CD4-positive, CD25-positive, alpha-beta regulatory T cell (primary cell): ENCODE results near the gene DMRTB1. TPM values are rescaled to one million over a fixed set of nuclear protein-coding genes. Genes with fewer than 3 reads are reported as not detected.
A peak's percentile ranks its signal among the peaks of the same experiment; 100 is the strongest.

Source experiments
- ATAC-seq, 2 donors: fragments of 150-1000 bp; cut with Tn5 transposase; one replicate each; pipeline ENCODE4 v1.10.0; 2021; ENCODE audit warnings: low read depth in 2 of 2, moderate number of reproducible peaks in 2 of 2, moderate library complexity in 1 of 2
- DNase-seq, 3 donors: peaks; one replicate each; pipeline versions ENCODE4 v3.0.0 to v3.0.0-alpha.2; 2012 to 2022; ENCODE audit warnings: mixed read lengths in 1 of 3
- H3K27ac ChIP-seq: one replicate; pipeline ENCODE4 v1.7.0; 2013; ENCODE audit warnings: mild to moderate bottlenecking, low read length; ENCODE audit not compliant: insufficient read depth, poor library complexity, severe bottlenecking
- H3K27me3 ChIP-seq: one replicate; pipeline ENCODE4 v1.7.0; 2013; ENCODE audit warnings: low read length; ENCODE audit not compliant: control insufficient read depth, insufficient read depth
- H3K36me3 ChIP-seq: one replicate; pipeline ENCODE4 v1.7.0; 2013; ENCODE audit warnings: mild to moderate bottlenecking, low read length, moderate library complexity; ENCODE audit not compliant: control insufficient read depth, insufficient read depth
- H3K4me1 ChIP-seq: 2 replicates; pipeline ENCODE4 v1.7.0; 2013; ENCODE audit warnings: mild to moderate bottlenecking, low read length; ENCODE audit not compliant: insufficient read depth, control insufficient read depth, poor library complexity, severe bottlenecking
- H3K4me3 ChIP-seq: one replicate; pipeline ENCODE4 v1.7.0; 2013; ENCODE audit warnings: low read depth, mild to moderate bottlenecking, low read length, moderate library complexity
- H3K9me3 ChIP-seq, 2 experiments: 1 replicate in 1 of 2; 2 replicates in 1 of 2; pipeline ENCODE4 v1.7.0; 2013; ENCODE audit warnings: low read length in 2 of 2, mild to moderate bottlenecking in 1 of 2, moderate library complexity in 1 of 2; ENCODE audit not compliant: control insufficient read depth in 2 of 2
- H3K27ac Mint-ChIP-seq, 3 donors: one replicate each; pipeline ENCODE4 v1.8.0; 2020 to 2022; ENCODE audit warnings: mild to moderate bottlenecking in 3 of 3, mixed read lengths in 3 of 3, moderate library complexity in 2 of 3
- H3K27me3 Mint-ChIP-seq: one replicate; pipeline ENCODE4 v1.8.0; 2022; ENCODE audit warnings: mild to moderate bottlenecking, mixed read lengths
- H3K36me3 Mint-ChIP-seq: one replicate; pipeline ENCODE4 v1.8.0; 2020; ENCODE audit warnings: mixed read lengths
- H3K4me1 Mint-ChIP-seq, 4 donors: one replicate each; pipeline ENCODE4 v1.8.0; 2020 to 2022; ENCODE audit warnings: mixed read lengths in 4 of 4, mild to moderate bottlenecking in 1 of 4
- H3K4me3 Mint-ChIP-seq, 4 donors: one replicate each; pipeline ENCODE4 v1.8.0; 2020 to 2022; ENCODE audit warnings: mild to moderate bottlenecking in 4 of 4, mixed read lengths in 4 of 4, moderate library complexity in 3 of 4
- H3K9me3 Mint-ChIP-seq, 7 donors: one replicate each; pipeline ENCODE4 v1.8.0; 2020 to 2022; ENCODE audit warnings: mixed read lengths in 7 of 7, mild to moderate bottlenecking in 3 of 7, moderate library complexity in 2 of 7
- polyA plus RNA-seq, 4 donors: library from polyadenylated mRNA; unstranded; fragments of 300-500 nt; fragmentation: Illumina TruSeq; gene quantifications; one replicate each; pipeline ENCODE4 v1.2.3, GENCODE V29; 2021
- total RNA-seq: library from RNA; stranded (reverse); gene quantifications from one replicate; pipeline ENCODE4 v1.2.3, GENCODE V29; 2022

DMRTB1 gene
- total and polyA plus RNA-seq, 5 donors from 2014 or later = not detected

GRCh38 chr1:53413175-53414001 lies 45.8 kb upstream of the DMRTB1 start:
- no peaks in the 10 kb centered on the region for H3K36me3 ChIP-seq
- H3K36me3 Mint-ChIP-seq = no peaks in the 10 kb centered on the region
- no peaks in the 10 kb centered on the region for H3K9me3 ChIP-seq
- H3K27me3 ChIP-seq = no peaks in the 10 kb centered on the region
- peaks cover 6 to 57% (median 45%) of the 10 kb centered on the region in 4 donors for H3K4me1 Mint-ChIP-seq
- H3K27ac ChIP-seq = peak overlapping the region; percentile 85
- DNase-seq = peak; percentile 30 to 90 (median 66)
- H3K4me3 Mint-ChIP-seq = peak overlapping the region; percentile 54 to 70 (median 62)
- H3K27ac Mint-ChIP-seq = peak overlapping the region; percentile 97 to 99 (median 97)
- no peaks in the 10 kb centered on the region for H3K9me3 Mint-ChIP-seq
- peaks cover 7% of the 10 kb centered on the region for H3K27me3 Mint-ChIP-seq
- ATAC-seq = peak; percentile 84 to 86
- peak overlapping the region; percentile 47 for H3K4me3 ChIP-seq
- H3K4me1 ChIP-seq = peaks cover 59% of the 10 kb centered on the region

GRCh38 chr1:53414632-53415031 lies 44.6 kb upstream of the DMRTB1 start:
- DNase-seq (no peak), ATAC-seq (no peak)
- Histone ChIP-seq H3K27me3 (peaks cover 3% of the 10 kb centered on the region), H3K4me3 (no peak overlapping the region), H3K36me3 (no peaks in the 10 kb centered on the region), H3K27ac (peak overlapping the region; percentile 85), H3K4me1 (peaks cover 50% of the 10 kb centered on the region), H3K9me3 (no peaks in the 10 kb centered on the region)
- no peaks in the 10 kb centered on the region for H3K9me3 Mint-ChIP-seq
- no peaks in the 10 kb centered on the region for H3K36me3 Mint-ChIP-seq
- H3K4me3 Mint-ChIP-seq = no peak overlapping the region
- H3K27ac Mint-ChIP-seq = peak overlapping the region; percentile 40 to 99 (median 97)
- peaks cover 13% of the 10 kb centered on the region for H3K27me3 Mint-ChIP-seq
- peaks cover 10 to 55% (median 43%) of the 10 kb centered on the region in 4 donors for H3K4me1 Mint-ChIP-seq

- H3K9me3 Mint-ChIP-seq = no peaks in the 10 kb centered on the region
Observed at GRCh38 chr1:53415432-53415831, 43.8 kb upstream of the DMRTB1 start.

GRCh38 chr1:53416269-53416813 lies 42.9 kb upstream of the DMRTB1 start:
- Mint-ChIP-seq H3K27ac (no peak overlapping the region), H3K4me3 (no peak overlapping the region), H3K4me1 (peaks cover 10 to 38% (median 29%) of the 10 kb centered on the region in 4 donors), H3K9me3 (peaks cover 0 to 6% (median 2%) of the 10 kb centered on the region in 7 donors), H3K36me3 (no peaks in the 10 kb centered on the region), H3K27me3 (peaks cover 28% of the 10 kb centered on the region)
- ATAC-seq = no peak
- peaks cover 33% of the 10 kb centered on the region for H3K4me1 ChIP-seq
- no peak overlapping the region for H3K4me3 ChIP-seq
- no peak overlapping the region for H3K27ac ChIP-seq
- no peaks in the 10 kb centered on the region for H3K36me3 ChIP-seq
- no peak for DNase-seq
- H3K27me3 ChIP-seq = peaks cover 5% of the 10 kb centered on the region
- H3K9me3 ChIP-seq = peaks cover 4 to 11% of the 10 kb centered on the region in 2 experiments

More at GRCh38 chr1:53415432-53415831, 43.8 kb upstream of the DMRTB1 start:
- Mint-ChIP-seq H3K36me3 (no peaks in the 10 kb centered on the region), H3K27ac (peak overlapping the region in 2 of 3 donors; percentile 32 to 97), H3K27me3 (peaks cover 21% of the 10 kb centered on the region), H3K4me1 (peaks cover 10 to 47% (median 37%) of the 10 kb centered on the region in 4 donors), H3K4me3 (no peak overlapping the region)
- H3K36me3 ChIP-seq = no peaks in the 10 kb centered on the region
- H3K9me3 ChIP-seq = peaks cover 0 to 2% of the 10 kb centered on the region in 2 experiments
- peaks cover 4% of the 10 kb centered on the region for H3K27me3 ChIP-seq
- peaks cover 42% of the 10 kb centered on the region for H3K4me1 ChIP-seq
- H3K4me3 ChIP-seq = no peak overlapping the region
- DNase-seq (no peak), ATAC-seq (no peak)
- no peak overlapping the region for H3K27ac ChIP-seq

DNA sequence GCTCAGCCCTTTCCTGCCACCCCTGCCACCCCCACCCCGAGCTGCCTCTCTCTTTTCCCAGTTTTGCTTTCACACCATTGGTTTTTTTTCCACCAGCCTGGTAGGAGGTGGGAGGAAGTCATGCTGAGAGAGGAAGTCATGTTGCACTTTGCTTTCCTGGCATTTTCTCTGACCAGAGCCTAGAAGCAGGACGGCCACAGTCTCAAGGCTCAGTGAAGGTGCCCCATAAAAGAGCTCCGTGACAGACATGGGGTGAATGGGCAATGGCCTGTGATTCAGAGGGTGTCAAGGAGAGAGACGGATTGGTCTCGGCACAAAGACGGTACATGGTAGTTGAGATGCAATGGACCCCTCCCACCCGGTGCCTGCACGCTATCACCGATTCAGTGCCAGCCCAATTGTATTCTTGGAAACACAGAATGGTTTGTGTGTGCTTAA lies 42.1 kb upstream of the DMRTB1 start:
- ATAC-seq (no peak), DNase-seq (no peak)
- H3K4me3 Mint-ChIP-seq = no peak overlapping the region
- Histone ChIP-seq H3K9me3 (peaks cover 5 to 16% of the 10 kb centered on the region in 2 experiments), H3K4me1 (peaks cover 26% of the 10 kb centered on the region), H3K36me3 (no peaks in the 10 kb centered on the region), H3K4me3 (no peak overlapping the region), H3K27me3 (peaks cover 5% of the 10 kb centered on the region), H3K27ac (no peak overlapping the region)
- H3K27ac Mint-ChIP-seq = peak overlapping the region in 1 of 3 donors; percentile 43
- no peaks in the 10 kb centered on the region for H3K36me3 Mint-ChIP-seq
- peaks cover 0 to 11% (median 6%) of the 10 kb centered on the region in 7 donors for H3K9me3 Mint-ChIP-seq
- peaks cover 10 to 31% (median 25%) of the 10 kb centered on the region in 4 donors for H3K4me1 Mint-ChIP-seq
- H3K27me3 Mint-ChIP-seq = peaks cover 32% of the 10 kb centered on the region

DNA sequence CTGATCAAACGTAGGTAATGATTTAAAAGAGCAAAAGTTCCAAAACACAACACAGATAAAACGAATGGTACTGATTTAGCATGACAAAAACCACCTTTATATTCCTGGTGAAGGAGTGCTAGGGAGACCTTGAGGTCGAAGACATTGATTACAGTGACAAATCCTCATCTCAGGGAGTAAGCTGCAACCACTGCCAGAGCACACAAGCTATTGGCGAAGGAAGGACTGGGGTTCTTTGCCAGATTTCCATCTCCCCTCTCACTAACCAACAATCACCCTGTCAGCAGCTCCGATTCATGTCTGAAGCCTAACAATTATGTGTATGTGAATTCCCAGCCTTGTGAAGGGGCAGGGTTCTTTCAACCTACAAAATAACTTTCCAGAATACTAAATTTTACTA lies 40.2 kb upstream of the DMRTB1 start:
- Histone ChIP-seq H3K27me3 (peaks cover 5% of the 10 kb centered on the region), H3K36me3 (no peaks in the 10 kb centered on the region), H3K9me3 (peaks cover 5 to 16% of the 10 kb centered on the region in 2 experiments), H3K4me3 (no peak overlapping the region), H3K27ac (no peak overlapping the region), H3K4me1 (peaks cover 6% of the 10 kb centered on the region)
- H3K27me3 Mint-ChIP-seq = peaks cover 32% of the 10 kb centered on the region
- H3K4me3 Mint-ChIP-seq = peak overlapping the region in 1 of 4 donors; percentile 4
- H3K36me3 Mint-ChIP-seq = no peaks in the 10 kb centered on the region
- peaks cover 4 to 12% (median 11%) of the 10 kb centered on the region in 4 donors for H3K4me1 Mint-ChIP-seq
- DNase-seq = no peak
- no peak for ATAC-seq
- peaks cover 0 to 11% (median 6%) of the 10 kb centered on the region in 7 donors for H3K9me3 Mint-ChIP-seq
- no peak overlapping the region for H3K27ac Mint-ChIP-seq

GRCh38 chr1:53420341-53420740 lies 38.9 kb upstream of the DMRTB1 start:
- ATAC-seq (no peak), DNase-seq (no peak)
- Histone ChIP-seq H3K9me3 (peaks cover 5 to 16% of the 10 kb centered on the region in 2 experiments), H3K27ac (no peak overlapping the region), H3K36me3 (no peaks in the 10 kb centered on the region), H3K27me3 (peaks cover 5% of the 10 kb centered on the region), H3K4me1 (no peaks in the 10 kb centered on the region), H3K4me3 (no peak overlapping the region)
- peaks cover 4 to 7% (median 5%) of the 10 kb centered on the region in 4 donors for H3K4me1 Mint-ChIP-seq
- no peak overlapping the region for H3K27ac Mint-ChIP-seq
- H3K27me3 Mint-ChIP-seq = peaks cover 39% of the 10 kb centered on the region
- H3K36me3 Mint-ChIP-seq = no peaks in the 10 kb centered on the region
- H3K4me3 Mint-ChIP-seq = no peak overlapping the region
- H3K9me3 Mint-ChIP-seq = peaks cover 0 to 11% (median 7%) of the 10 kb centered on the region in 7 donors
